ENCODE data around the gene STAT1.

The STAT1 gene

DNA sequence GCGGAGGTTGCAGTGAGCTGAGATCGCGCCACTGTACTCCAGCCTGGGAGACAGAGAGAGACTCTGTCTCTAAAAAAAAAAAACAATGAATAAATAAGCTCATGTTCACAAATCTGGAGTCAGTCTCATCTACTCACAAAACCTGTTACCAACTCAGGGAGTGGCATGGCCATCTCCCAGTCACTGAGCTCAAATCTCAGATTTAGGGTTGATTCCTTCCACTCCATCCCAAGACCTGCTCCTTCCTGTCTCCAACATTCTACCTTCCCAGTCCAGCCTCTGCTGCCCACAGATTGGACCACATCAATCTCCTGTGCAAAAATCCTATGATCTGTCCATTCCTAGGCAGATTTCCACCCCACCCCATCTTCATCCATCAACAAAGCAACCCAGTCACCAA lies 1.6 kb downstream of the STAT1 start:
- no peak overlapping the region for H2AFZ ChIP-seq (ENCODE audit: low read length)
- no peaks in the 10 kb centered on the region for H3F3A ChIP-seq (ENCODE audit: insufficient read depth, low read length)
- no peaks in the 10 kb centered on the region for H3K27me3 ChIP-seq (ENCODE audit: insufficient read depth, low read length)
- peak overlapping the region; percentile 84 for H3K4me2 ChIP-seq (ENCODE audit: low read length)
- H3K36me3 ChIP-seq (ENCODE audit: insufficient read depth, low read length) = peaks cover 22% of the 10 kb centered on the region
- H3K9ac ChIP-seq (ENCODE audit: low read length) = no peak overlapping the region; the same call in 1 of the 2 replicates
- no peak overlapping the region for H3K27ac ChIP-seq (ENCODE audit: low read depth, low read length, poor library complexity, severe bottlenecking)
- no peak overlapping the region for H3K4me3 ChIP-seq (ENCODE audit: low read depth, low read length, poor library complexity, severe bottlenecking)
- TF ChIP-seq, protein P1, sequence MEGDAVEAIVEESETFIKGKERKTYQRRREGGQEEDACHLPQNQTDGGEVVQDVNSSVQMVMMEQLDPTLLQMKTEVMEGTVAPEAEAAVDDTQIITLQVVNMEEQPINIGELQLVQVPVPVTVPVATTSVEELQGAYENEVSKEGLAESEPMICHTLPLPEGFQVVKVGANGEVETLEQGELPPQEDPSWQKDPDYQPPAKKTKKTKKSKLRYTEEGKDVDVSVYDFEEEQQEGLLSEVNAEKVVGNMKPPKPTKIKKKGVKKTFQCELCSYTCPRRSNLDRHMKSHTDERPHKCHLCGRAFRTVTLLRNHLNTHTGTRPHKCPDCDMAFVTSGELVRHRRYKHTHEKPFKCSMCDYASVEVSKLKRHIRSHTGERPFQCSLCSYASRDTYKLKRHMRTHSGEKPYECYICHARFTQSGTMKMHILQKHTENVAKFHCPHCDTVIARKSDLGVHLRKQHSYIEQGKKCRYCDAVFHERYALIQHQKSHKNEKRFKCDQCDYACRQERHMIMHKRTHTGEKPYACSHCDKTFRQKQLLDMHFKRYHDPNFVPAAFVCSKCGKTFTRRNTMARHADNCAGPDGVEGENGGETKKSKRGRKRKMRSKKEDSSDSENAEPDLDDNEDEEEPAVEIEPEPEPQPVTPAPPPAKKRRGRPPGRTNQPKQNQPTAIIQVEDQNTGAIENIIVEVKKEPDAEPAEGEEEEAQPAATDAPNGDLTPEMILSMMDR (IDR thresholded peaks at IDR 0.05; ENCODE audit: low read length) = no peak
- TF ChIP-seq EZH2 (IDR thresholded peaks at IDR 0.05; ENCODE audit: borderline replicate concordance, low read length) = no peak
- no peaks in the 10 kb centered on the region for H3K79me2 ChIP-seq (ENCODE audit: insufficient read depth, low read length)
- no peaks in the 10 kb centered on the region for H3K9me2 ChIP-seq (ENCODE audit: low read depth, low read length)
- peaks cover 19% of the 10 kb centered on the region for H3K4me1 ChIP-seq (ENCODE audit: insufficient read depth, low read length, severe bottlenecking)
- H3K9me3 ChIP-seq (ENCODE audit: low read length) = no peaks in the 10 kb centered on the region
- H4K20me1 ChIP-seq (ENCODE audit: insufficient read depth, low read length) = no peaks in the 10 kb centered on the region

DNA sequence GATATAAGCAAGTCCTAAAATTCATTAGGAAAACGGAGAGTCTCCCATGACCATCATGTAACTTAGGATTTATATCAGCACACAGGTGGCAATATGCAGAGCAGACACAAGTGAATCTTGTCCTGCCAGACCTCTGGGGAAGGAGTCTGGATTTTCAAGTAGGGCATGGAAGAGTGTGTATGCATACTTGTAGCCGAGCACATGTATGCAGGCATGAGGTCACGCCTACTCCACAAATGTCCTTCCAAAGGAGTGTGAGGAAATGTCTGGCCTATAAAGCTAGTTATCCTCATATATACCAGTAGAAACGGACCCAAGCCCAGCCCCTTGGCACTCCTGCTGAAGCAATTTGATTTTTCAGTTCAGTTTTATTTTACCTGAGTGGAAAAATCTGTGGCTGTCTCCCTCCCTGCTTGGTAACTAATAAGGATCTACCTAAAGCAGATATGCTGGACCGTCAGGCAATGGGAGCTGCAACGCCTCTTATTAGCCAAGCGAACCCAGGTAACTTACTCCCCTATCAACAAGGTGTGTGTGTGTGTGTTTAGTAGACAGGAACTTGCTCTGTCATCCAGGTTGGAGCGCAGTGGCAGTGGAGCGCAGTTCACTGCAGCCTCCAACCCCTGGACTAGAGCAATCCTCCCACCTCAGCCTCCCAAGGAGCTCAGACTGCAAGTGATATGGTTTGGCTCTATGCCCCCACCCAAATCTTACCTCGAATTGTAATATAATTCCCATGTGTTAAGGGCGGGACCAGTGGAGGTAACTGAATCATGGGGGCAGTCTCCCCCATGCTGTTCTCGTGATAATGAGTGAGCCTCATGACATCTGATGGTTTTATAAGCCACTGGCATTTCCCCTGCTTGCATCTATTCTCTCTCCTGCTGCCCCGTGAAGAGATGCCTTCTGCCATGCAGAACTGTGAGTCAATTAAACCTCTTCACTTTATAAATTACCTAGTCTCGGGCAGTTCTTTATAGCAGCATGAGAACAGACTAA lies 2.8 kb downstream of the STAT1 start:
- no peak overlapping the region for H2AFZ ChIP-seq (ENCODE audit: low read length)
- H3K4me3 ChIP-seq (ENCODE audit: low read depth, low read length, poor library complexity, severe bottlenecking) = no peak overlapping the region
- peaks cover 34% of the 10 kb centered on the region for H3K36me3 ChIP-seq (ENCODE audit: insufficient read depth, low read length)
- H3K79me2 ChIP-seq (ENCODE audit: insufficient read depth, low read length) = no peaks in the 10 kb centered on the region
- H3K9me3 ChIP-seq (ENCODE audit: low read length) = no peaks in the 10 kb centered on the region
- H3K9me2 ChIP-seq (ENCODE audit: low read depth, low read length) = no peaks in the 10 kb centered on the region
- H3K9ac ChIP-seq (ENCODE audit: low read length) = no peak overlapping the region
- no peaks in the 10 kb centered on the region for H3F3A ChIP-seq (ENCODE audit: insufficient read depth, low read length)
- TF ChIP-seq, protein P1 (IDR thresholded peaks at IDR 0.05; ENCODE audit: low read length) = no peak
- TF ChIP-seq EZH2 (IDR thresholded peaks at IDR 0.05; ENCODE audit: borderline replicate concordance, low read length) = no peak
- no peaks in the 10 kb centered on the region for H3K27me3 ChIP-seq (ENCODE audit: insufficient read depth, low read length)
- H3K27ac ChIP-seq (ENCODE audit: low read depth, low read length, poor library complexity, severe bottlenecking) = no peak overlapping the region
- no peak overlapping the region for H3K4me2 ChIP-seq (ENCODE audit: low read length)
- H3K4me1 ChIP-seq (ENCODE audit: insufficient read depth, low read length, severe bottlenecking) = peaks cover 19% of the 10 kb centered on the region
- no peaks in the 10 kb centered on the region for H4K20me1 ChIP-seq (ENCODE audit: insufficient read depth, low read length)

DNA sequence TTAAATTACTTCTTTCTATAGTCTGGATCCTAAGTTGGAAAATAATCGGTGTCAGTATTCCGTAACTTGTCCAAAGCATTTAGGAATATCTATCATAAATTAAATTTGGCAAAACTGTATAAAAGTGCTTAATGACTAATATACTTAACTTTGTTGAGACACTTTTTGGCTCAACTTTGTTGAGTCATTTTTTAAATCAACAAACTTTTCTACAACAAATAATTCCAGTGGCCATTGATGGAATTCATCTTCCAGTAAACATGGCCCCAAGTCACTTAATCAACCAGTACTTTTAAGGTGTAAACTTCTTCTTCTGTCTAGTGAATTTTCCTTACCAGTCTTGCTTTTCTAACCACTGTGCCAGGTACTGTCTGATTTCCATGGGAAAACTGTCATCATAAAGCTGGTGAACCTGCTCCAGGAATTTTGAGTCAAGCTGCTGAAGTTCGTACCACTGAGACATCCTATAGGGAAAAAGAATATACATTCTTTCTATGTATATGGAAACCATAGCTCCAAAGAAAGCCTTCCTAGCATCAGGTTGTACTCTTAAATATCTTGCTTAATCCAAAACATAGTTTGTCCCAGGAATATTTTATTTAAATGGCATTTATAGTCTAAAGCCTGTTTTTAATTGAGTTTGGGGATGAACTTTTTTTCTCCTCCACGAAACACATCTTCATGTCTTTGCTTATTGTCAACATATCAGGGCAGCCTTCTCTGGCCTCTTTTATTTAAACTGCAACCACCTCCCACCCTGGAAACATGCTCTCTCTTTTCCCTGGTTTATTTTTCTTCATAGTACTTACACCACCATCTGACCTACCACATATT lies 4.2 kb downstream of the STAT1 start:
- Histone ChIP-seq H3K4me1 (ENCODE audit: insufficient read depth, low read length, severe bottlenecking) (peaks cover 18% of the 10 kb centered on the region), H3K9me3 (ENCODE audit: low read length) (no peaks in the 10 kb centered on the region), H3K4me3 (ENCODE audit: low read depth, low read length, poor library complexity, severe bottlenecking) (no peak overlapping the region), H3K4me2 (ENCODE audit: low read length) (no peak overlapping the region), H3F3A (ENCODE audit: insufficient read depth, low read length) (no peaks in the 10 kb centered on the region), H3K9ac (ENCODE audit: low read length) (no peak overlapping the region), H3K36me3 (ENCODE audit: insufficient read depth, low read length) (peaks cover 48% of the 10 kb centered on the region), H3K9me2 (ENCODE audit: low read depth, low read length) (no peaks in the 10 kb centered on the region), H4K20me1 (ENCODE audit: insufficient read depth, low read length) (no peaks in the 10 kb centered on the region), H3K79me2 (ENCODE audit: insufficient read depth, low read length) (no peaks in the 10 kb centered on the region), H3K27ac (ENCODE audit: low read depth, low read length, poor library complexity, severe bottlenecking) (no peak overlapping the region), H2AFZ (ENCODE audit: low read length) (no peak overlapping the region), H3K27me3 (ENCODE audit: insufficient read depth, low read length) (no peaks in the 10 kb centered on the region)
- TF ChIP-seq, protein P1 (IDR thresholded peaks at IDR 0.05; ENCODE audit: low read length) = no peak
- TF ChIP-seq EZH2 (IDR thresholded peaks at IDR 0.05; ENCODE audit: borderline replicate concordance, low read length) = no peak

Measured in OCI-LY1 (cell line).